Fibroblast of mammary gland (primary cell): ENCODE data around the gene TRAK1.

Source experiments
- DNase-seq: peaks from one replicate; pipeline ENCODE4 v3.0.0-alpha.2; 2010; ENCODE audit warnings: low read depth
- H3K4me3 ChIP-seq: 2 replicates; pipeline ENCODE4 v1.5.1; 2011; ENCODE audit warnings: low read depth, mild to moderate bottlenecking, low read length, moderate library complexity; ENCODE audit not compliant: control insufficient read depth
- CTCF ChIP-seq: conservative IDR thresholded peaks from 2 replicates; pipeline ENCODE4 v1.5.1; 2011; ENCODE audit warnings: low read depth, low read length, inconsistent platforms; ENCODE audit not compliant: control insufficient read depth, insufficient read depth

Gene TRAK1

GRCh38 chr3:42229942-42230688 lies 139.0 kb downstream of the TRAK1 start:
- H3K4me3 ChIP-seq, result no peak overlapping the region
- TF ChIP-seq CTCF, result peak; percentile 59
- peak; percentile 62 for DNase-seq

GRCh38 chr3:42230860-42231259 lies 139.7 kb downstream of the TRAK1 start:
- H3K4me3 ChIP-seq, result no peak overlapping the region
- DNase-seq, result no peak
- TF ChIP-seq CTCF, result no peak

GRCh38 chr3:42235532-42235931 lies 144.4 kb downstream of the TRAK1 start:
- no peak for DNase-seq
- H3K4me3 ChIP-seq, result no peak overlapping the region
- TF ChIP-seq CTCF, result no peak

GRCh38 chr3:42236611-42237010 lies 145.5 kb downstream of the TRAK1 start:
- DNase-seq, result no peak
- TF ChIP-seq CTCF, result no peak
- no peak overlapping the region for H3K4me3 ChIP-seq

GRCh38 chr3:42246091-42246490 lies 154.9 kb downstream of the TRAK1 start:
- H3K4me3 ChIP-seq, result no peak overlapping the region
- no peak for DNase-seq
- no peak for TF ChIP-seq CTCF

- no peak overlapping the region for H3K4me3 ChIP-seq
- peak; percentile 60 for DNase-seq
- TF ChIP-seq CTCF, result peak; percentile 77
Measured at GRCh38 chr3:42247576-42248027, 156.4 kb downstream of the TRAK1 start.
